Measurements from ENCODE around the gene SNPH. TPM values are rescaled to one million over a fixed set of nuclear protein-coding genes. Genes with fewer than 3 reads are reported as not detected.

SNPH gene
- total RNA-seq, 1 experiment from 2014 or later = 3.0 TPM

GRCh38 chr20:1324598-1325172, 58.6 kb downstream of the SNPH start:
- DNase-seq (ENCODE audit: low read depth) = peak; percentile 66

- DNase-seq (ENCODE audit: low read depth) = peak; percentile 98
Measured at GRCh38 chr20:1325173-1326030, 59.3 kb downstream of the SNPH start.

GRCh38 chr20:1326031-1326930, 60.2 kb downstream of the SNPH start:
- DNase-seq (ENCODE audit: low read depth) = no peak

GRCh38 chr20:1327241-1327653, 61.2 kb downstream of the SNPH start:
- no peak for DNase-seq (ENCODE audit: low read depth)

- DNase-seq (ENCODE audit: low read depth) = no peak
Measured at GRCh38 chr20:1327827-1328679, 62.0 kb downstream of the SNPH start.

GRCh38 chr20:1328680-1329330, 62.7 kb downstream of the SNPH start, which contains the start of gene SDCBP2:
TSS of gene SDCBP2 (minus strand) at chr20:1329139. CDS start at chr20:1320416, 8,723 bp downstream.
- no peak for DNase-seq (ENCODE audit: low read depth)

GRCh38 chr20:1330075-1330830, 64.2 kb downstream of the SNPH start:
- DNase-seq (ENCODE audit: low read depth) = no peak

GRCh38 chr20:1331101-1331500, 65.0 kb downstream of the SNPH start:
- DNase-seq (ENCODE audit: low read depth) = no peak

GRCh38 chr20:1331801-1332453, 65.8 kb downstream of the SNPH start:
- DNase-seq (ENCODE audit: low read depth) = no peak

GRCh38 chr20:1332749-1333300, 66.7 kb downstream of the SNPH start:
- DNase-seq (ENCODE audit: low read depth) = no peak

GRCh38 chr20:1333462-1334369, 67.6 kb downstream of the SNPH start:
- no peak for DNase-seq (ENCODE audit: low read depth)

- DNase-seq (ENCODE audit: low read depth) = no peak
Measured at GRCh38 chr20:1334370-1334731, 68.3 kb downstream of the SNPH start.

- no peak for DNase-seq (ENCODE audit: low read depth)
Measured at GRCh38 chr20:1334761-1335160, 68.7 kb downstream of the SNPH start.

GRCh38 chr20:1335961-1336698, 70.0 kb downstream of the SNPH start:
- no peak for DNase-seq (ENCODE audit: low read depth)

GRCh38 chr20:1336699-1337367, 70.7 kb downstream of the SNPH start:
- no peak for DNase-seq (ENCODE audit: low read depth)

- no peak for DNase-seq (ENCODE audit: low read depth)
Measured at GRCh38 chr20:1337441-1337840, 71.3 kb downstream of the SNPH start.

- no peak for DNase-seq (ENCODE audit: low read depth)
Measured at GRCh38 chr20:1338096-1338495, 72.0 kb downstream of the SNPH start.

Measured in Daoy (cell line).